ENCODE measurements around the gene TNFRSF6B. TPM values are rescaled to one million over a fixed set of nuclear protein-coding genes. Genes with fewer than 3 reads are reported as not detected.

TNFRSF6B gene
- total and polyA plus RNA-seq, 4 donors = 1.6 to 195 (median 32.7) TPM

DNA sequence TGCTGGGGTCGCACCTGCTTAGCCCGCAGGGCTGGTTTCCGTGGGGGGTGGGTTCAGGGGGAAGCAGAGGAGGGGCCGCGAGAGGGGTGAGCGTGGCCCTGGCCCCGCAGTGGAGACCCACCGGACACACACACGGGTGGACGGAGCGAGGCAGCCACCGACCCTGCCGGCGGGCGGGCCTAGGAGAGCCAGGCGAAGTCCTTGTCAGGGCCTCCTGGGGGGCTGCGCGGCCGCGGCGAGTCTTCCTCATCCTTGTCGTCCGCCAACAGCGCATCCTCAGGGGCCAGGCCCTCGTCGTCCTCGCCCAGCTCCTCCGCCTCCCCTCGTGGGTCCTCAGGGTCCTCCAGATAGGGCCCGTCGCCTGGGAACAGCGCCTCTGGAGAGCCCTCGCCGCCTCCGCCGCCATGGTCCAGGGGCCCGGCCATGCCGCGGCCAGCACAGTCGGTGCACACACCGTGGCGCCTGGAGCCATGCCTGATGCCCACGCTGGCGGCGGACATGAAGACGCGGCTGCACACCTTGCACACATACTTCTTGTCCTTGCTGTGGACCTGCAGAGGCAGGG lies 50.4 kb downstream of the TNFRSF6B start:
- WGBS, 2 donors = 94 to 97% methylated on average over 47 of the region's 47 CpGs
- TF ChIP-seq, protein P1, sequence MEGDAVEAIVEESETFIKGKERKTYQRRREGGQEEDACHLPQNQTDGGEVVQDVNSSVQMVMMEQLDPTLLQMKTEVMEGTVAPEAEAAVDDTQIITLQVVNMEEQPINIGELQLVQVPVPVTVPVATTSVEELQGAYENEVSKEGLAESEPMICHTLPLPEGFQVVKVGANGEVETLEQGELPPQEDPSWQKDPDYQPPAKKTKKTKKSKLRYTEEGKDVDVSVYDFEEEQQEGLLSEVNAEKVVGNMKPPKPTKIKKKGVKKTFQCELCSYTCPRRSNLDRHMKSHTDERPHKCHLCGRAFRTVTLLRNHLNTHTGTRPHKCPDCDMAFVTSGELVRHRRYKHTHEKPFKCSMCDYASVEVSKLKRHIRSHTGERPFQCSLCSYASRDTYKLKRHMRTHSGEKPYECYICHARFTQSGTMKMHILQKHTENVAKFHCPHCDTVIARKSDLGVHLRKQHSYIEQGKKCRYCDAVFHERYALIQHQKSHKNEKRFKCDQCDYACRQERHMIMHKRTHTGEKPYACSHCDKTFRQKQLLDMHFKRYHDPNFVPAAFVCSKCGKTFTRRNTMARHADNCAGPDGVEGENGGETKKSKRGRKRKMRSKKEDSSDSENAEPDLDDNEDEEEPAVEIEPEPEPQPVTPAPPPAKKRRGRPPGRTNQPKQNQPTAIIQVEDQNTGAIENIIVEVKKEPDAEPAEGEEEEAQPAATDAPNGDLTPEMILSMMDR (IDR thresholded peaks at IDR 0.05; ENCODE audit: control extremely low read depth, extremely low read depth) = no peak
- DNase-seq = peak in 1 of 3 donors; percentile 12
- no peak overlapping the region for H3K27ac ChIP-seq (ENCODE audit: low read depth in 1 of 2, low read length in 1 of 2)
- no peaks in the 10 kb centered on the region for H3K27me3 ChIP-seq (ENCODE audit: control insufficient read depth in 3 of 3, insufficient read depth in 3 of 3, low read length in 2 of 3)
- H3K4me3 ChIP-seq = no peak overlapping the region
- no peak for ATAC-seq (ENCODE audit: insufficient read depth, low FRiP score)
- H3K36me3 ChIP-seq (ENCODE audit: control insufficient read depth in 4 of 4, insufficient read depth in 4 of 4, low read length in 4 of 4) = peaks cover 0 to 33% (median 2%) of the 10 kb centered on the region in 4 donors
- peaks cover 0 to 11% (median 2%) of the 10 kb centered on the region in 5 donors for H3K4me1 ChIP-seq (ENCODE audit: control insufficient read depth in 5 of 5, insufficient read depth in 5 of 5, low read length in 5 of 5)
- H3K9me3 ChIP-seq (ENCODE audit: control insufficient read depth in 4 of 4, insufficient read depth in 3 of 4, low read length in 3 of 4) = no peaks in the 10 kb centered on the region
- no peak overlapping the region for H3K9ac ChIP-seq (ENCODE audit: insufficient read depth in 1 of 2, low read length in 2 of 2)

- peaks cover 0 to 11% (median under 1%) of the 10 kb centered on the region in 5 donors for H3K4me1 ChIP-seq (ENCODE audit: control insufficient read depth in 5 of 5, insufficient read depth in 5 of 5, low read length in 5 of 5)
- H3K27ac ChIP-seq (ENCODE audit: low read depth in 1 of 2, low read length in 1 of 2) = no peak overlapping the region
- peaks cover 0 to 29% (median 0%) of the 10 kb centered on the region in 4 donors for H3K36me3 ChIP-seq (ENCODE audit: control insufficient read depth in 4 of 4, insufficient read depth in 4 of 4, low read length in 4 of 4)
- no peak overlapping the region for H3K4me3 ChIP-seq
- TF ChIP-seq, protein P1 (IDR thresholded peaks at IDR 0.05; ENCODE audit: control extremely low read depth, extremely low read depth) = no peak
- no peaks in the 10 kb centered on the region for H3K27me3 ChIP-seq (ENCODE audit: control insufficient read depth in 3 of 3, insufficient read depth in 3 of 3, low read length in 2 of 3)
- ATAC-seq (ENCODE audit: insufficient read depth, low FRiP score) = no peak
- no peaks in the 10 kb centered on the region for H3K9me3 ChIP-seq (ENCODE audit: control insufficient read depth in 4 of 4, insufficient read depth in 3 of 4, low read length in 3 of 4)
- DNase-seq = no peak
- H3K9ac ChIP-seq (ENCODE audit: insufficient read depth in 1 of 2, low read length in 2 of 2) = no peak overlapping the region
- WGBS, 2 donors = 80 to 95% methylated on average over 12 to 13 of the region's 13 CpGs
Measured at GRCh38 chr20:63747622-63748069, 51.2 kb downstream of the TNFRSF6B start.

Small RNA genes within 50 kb of the gene (small RNA-seq; reads per million reads assigned to genes)
- gene LIME1 (ENCODE audit: low replicate concordance) (not detected), gene TNFRSF6B (ENCODE audit: low replicate concordance) (not detected)

Other genes starting within 250 kb of the TNFRSF6B start
- gene KCNQ2, start 224.0 kb upstream of the TNFRSF6B start, total RNA-seq = 1 to 10 TPM in 1 of 2 donors, under 1 TPM in 1; 0.28 to 6.8 TPM
- under 1 TPM in 1 of 2 donors, not detected in 1; 0.18 TPM for gene KCNQ2, start 224.0 kb upstream of the TNFRSF6B start, polyA plus RNA-seq
- 1 to 10 TPM; 1.3 to 1.9 TPM for gene EEF1A2, start 197.6 kb upstream of the TNFRSF6B start, total RNA-seq
- under 1 TPM; 0.47 to 0.73 TPM for gene EEF1A2, start 197.6 kb upstream of the TNFRSF6B start, polyA plus RNA-seq
- gene PPDPF, start 175.9 kb upstream of the TNFRSF6B start, total RNA-seq = 100 to 1,000 TPM in 1 of 2 donors, 10 to 100 TPM in 1; 36.9 to 545 TPM
- gene PPDPF, start 175.9 kb upstream of the TNFRSF6B start, polyA plus RNA-seq = 100 to 1,000 TPM; 409 to 540 TPM
- gene PTK6, start 159.3 kb upstream of the TNFRSF6B start, total RNA-seq = 1 to 10 TPM in 1 of 2 donors, under 1 TPM in 1; 0.34 to 5.1 TPM
- 1 to 10 TPM; 3.1 to 4.3 TPM for gene PTK6, start 159.3 kb upstream of the TNFRSF6B start, polyA plus RNA-seq
- not detected for gene SRMS, start 148.9 kb upstream of the TNFRSF6B start, total RNA-seq
- gene SRMS, start 148.9 kb upstream of the TNFRSF6B start, polyA plus RNA-seq = under 1 TPM in 1 of 2 donors, not detected in 1; 0.06 TPM
- gene FNDC11, start 142.5 kb upstream of the TNFRSF6B start, total RNA-seq = 1 to 10 TPM; 2.6 to 3.2 TPM
- gene FNDC11, start 142.5 kb upstream of the TNFRSF6B start, polyA plus RNA-seq = 1 to 10 TPM; 1.0 to 2.0 TPM
- 10 to 100 TPM; 24.4 to 47.2 TPM for gene HELZ2, start 122.4 kb upstream of the TNFRSF6B start, total RNA-seq
- gene HELZ2, start 122.4 kb upstream of the TNFRSF6B start, polyA plus RNA-seq = 10 to 100 TPM in 1 of 2 donors, 1 to 10 TPM in 1; 9.0 to 26.4 TPM
- gene GMEB2, start 69.6 kb upstream of the TNFRSF6B start, total RNA-seq = 10 to 100 TPM in 1 of 2 donors, 1 to 10 TPM in 1; 7.6 to 12.9 TPM
- gene GMEB2, start 69.6 kb upstream of the TNFRSF6B start, polyA plus RNA-seq = 10 to 100 TPM in 1 of 2 donors, 1 to 10 TPM in 1; 9.0 to 11.6 TPM
- 10 to 100 TPM; 15.8 to 18.2 TPM for gene STMN3, start 43.2 kb upstream of the TNFRSF6B start, total RNA-seq
- 10 to 100 TPM; 13.6 to 20.9 TPM for gene STMN3, start 43.2 kb upstream of the TNFRSF6B start, polyA plus RNA-seq
- gene RTEL1, start 38.3 kb upstream of the TNFRSF6B start, total RNA-seq = 10 to 100 TPM; 19.7 to 45.8 TPM
- gene RTEL1, start 38.3 kb upstream of the TNFRSF6B start, polyA plus RNA-seq = 10 to 100 TPM; 12.4 to 15.6 TPM
- 10 to 100 TPM; 29.8 to 56.0 TPM for gene ARFRP1, start 11.3 kb downstream of the TNFRSF6B start, total RNA-seq
- 10 to 100 TPM; 43.9 to 50.8 TPM for gene ARFRP1, start 11.3 kb downstream of the TNFRSF6B start, polyA plus RNA-seq
- 10 to 100 TPM; 18.3 to 32.9 TPM for gene ZGPAT, start 11.4 kb downstream of the TNFRSF6B start, total RNA-seq
- 10 to 100 TPM; 34.5 to 45.0 TPM for gene ZGPAT, start 11.4 kb downstream of the TNFRSF6B start, polyA plus RNA-seq
- gene LIME1, start 40.0 kb downstream of the TNFRSF6B start, total RNA-seq = 1 to 10 TPM; 6.2 to 9.0 TPM
- 10 to 100 TPM; 11.3 to 19.9 TPM for gene LIME1, start 40.0 kb downstream of the TNFRSF6B start, polyA plus RNA-seq
- 100 to 1,000 TPM in 1 of 2 donors, 10 to 100 TPM in 1; 18.8 to 121 TPM for gene SLC2A4RG, start 43.1 kb downstream of the TNFRSF6B start, total RNA-seq
- gene SLC2A4RG, start 43.1 kb downstream of the TNFRSF6B start, polyA plus RNA-seq = 10 to 100 TPM; 41.6 to 81.1 TPM
- gene ZBTB46, start 134.6 kb downstream of the TNFRSF6B start, total RNA-seq = 10 to 100 TPM; 10.8 to 15.3 TPM
- 1 to 10 TPM; 3.4 to 4.4 TPM for gene ZBTB46, start 134.6 kb downstream of the TNFRSF6B start, polyA plus RNA-seq
- not detected for gene ABHD16B, start 164.8 kb downstream of the TNFRSF6B start, total RNA-seq
- 1 to 10 TPM in 1 of 2 donors, under 1 TPM in 1; 0.89 to 1.5 TPM for gene ABHD16B, start 164.8 kb downstream of the TNFRSF6B start, polyA plus RNA-seq
- 10 to 100 TPM; 66.2 to 92.4 TPM for gene TPD52L2, start 168.6 kb downstream of the TNFRSF6B start, total RNA-seq
- 100 to 1,000 TPM in 1 of 2 donors, 10 to 100 TPM in 1; 66.2 to 130 TPM for gene TPD52L2, start 168.6 kb downstream of the TNFRSF6B start, polyA plus RNA-seq
- 10 to 100 TPM; 25.1 to 64.5 TPM for gene DNAJC5, start 198.5 kb downstream of the TNFRSF6B start, total RNA-seq
- 10 to 100 TPM; 26.5 to 48.2 TPM for gene DNAJC5, start 198.5 kb downstream of the TNFRSF6B start, polyA plus RNA-seq